Heart right ventricle (tissue), 16 donors: Measurements from ENCODE around the gene TBXAS1. TPM values are rescaled to one million over a fixed set of nuclear protein-coding genes. Genes with fewer than 3 reads are reported as not detected.

Source experiments
- ATAC-seq, 8 donors: fragments of 200-7000 bp; cut with Tn5 transposase; one replicate each; pipeline ENCODE4 v1.9.1; 2020; ENCODE audit warnings: mild to moderate bottlenecking in 8 of 8, moderate library complexity in 8 of 8, moderate number of reproducible peaks in 1 of 8
- DNase-seq, 2 donors: peaks; one replicate each; pipeline ENCODE4 v3.0.0-alpha.2; 2020
- H3K27ac ChIP-seq, 10 donors: fragments of 200-600 bp; sonication (generic) in 2 of 10; one replicate each; pipeline versions ENCODE4 v1.5.0 to v1.8.0; 2020 to 2022; ENCODE audit warnings: mild to moderate bottlenecking in 3 of 10
- H3K27me3 ChIP-seq, 7 donors: fragments of 200-600 bp; one replicate each; pipeline ENCODE4 v1.8.0; 2021 to 2022; ENCODE audit warnings: mild to moderate bottlenecking in 2 of 7
- H3K36me3 ChIP-seq, 9 donors: fragments of 200-600 bp; sonication (generic) in 1 of 9; one replicate each; pipeline versions ENCODE4 v1.5.0 to v1.8.0; 2020 to 2022; ENCODE audit warnings: mild to moderate bottlenecking in 2 of 9
- H3K4me1 ChIP-seq, 9 donors: fragments of 200-600 bp; sonication (generic) in 1 of 9; one replicate each; pipeline versions ENCODE4 v1.5.0 to v1.8.0; 2020 to 2022; ENCODE audit warnings: mild to moderate bottlenecking in 4 of 9
- H3K4me3 ChIP-seq, 10 donors: fragments of 200-600 bp; sonication (generic) in 2 of 10; one replicate each; pipeline versions ENCODE4 v1.5.0 to v1.8.0; 2020 to 2022; ENCODE audit warnings: mild to moderate bottlenecking in 7 of 10, moderate library complexity in 2 of 10
- H3K9me3 ChIP-seq, 11 donors: fragments of 200-600 bp in 10 of 11; sonication (generic) in 2 of 11; one replicate each; pipeline versions ENCODE4 v1.5.0 to v1.8.0; 2013 to 2022; ENCODE audit warnings: mild to moderate bottlenecking in 2 of 11, control low read depth in 1 of 11, moderate library complexity in 1 of 11
- WGBS, 2 donors: extraction: QIAGEN DNeasy Blood & Tissue Kit; methylation state at CpG; one replicate each; pipeline ENCODE4 v1.1.7; 2013; ENCODE audit warnings: inconsistent platforms in 1 of 2; 5-methylcytosine and 5-hydroxymethylcytosine counted together
- intact Hi-C, 10 donors: fragments of 100-400 bp; cut with DNase I; formaldehyde crosslinking; loops; one replicate each; pipeline versions ENCODE4 v1.11.1 to v1.14.2; 2022
- polyA plus RNA-seq, 2 donors: library from polyadenylated mRNA; stranded (reverse); fragments of 200-250 nt; gene quantifications; one replicate each; pipeline ENCODE4 v1.2.3, GENCODE V29; 2013
- total RNA-seq, 10 donors: library from RNA; stranded (reverse); fragmentation: NEBNext Ultra II Directional in 3 of 10; extraction: Animal tissue kit (Norgen Biotek cat#: 25700) in 3 of 10; gene quantifications; one replicate each; pipeline versions ENCODE4 v1.2.1 to v1.2.4, GENCODE V29; 2021 to 2023
- TF ChIP-seq, protein P1 (sequence below), 9 donors: fragments of 200-600 bp; sonication (generic) in 2 of 9; IDR thresholded peaks; one replicate each; pipeline versions ENCODE4 v1.5.0 to v1.8.0; 2021 to 2022; ENCODE audit warnings: antibody characterized with exemption in 9 of 9, mild to moderate bottlenecking in 5 of 9, moderate library complexity in 1 of 9
- donor health status: Arrhythmogenic right ventricular cardiomyopathy.
- donor health status: ischemic (EF 13 %, LVEDD 7.1; RV severe dilation, severe dysfunction).
- donor health status: healthy with polysubstance abuse.
- donor health status: DM: no; HTN: yes; CAD: no.
- donor health status: DM: no; HTN: no; CAD: no.
- donor health status: ischemic (EF 25% LVEDD 6.9; RV normal size, moderate dysfunction).
- donor health status: ischemic (EF 25% LVEDD 5.7; RV mildly dilated, moderate dysfunction).
- donor health status: healthy.
- donor health status: DM: yes; HTN: yes; CAD: no.
- donor health status: Ischemic cardiomyopathy.
- donor health status: ischemic (EF 35%, LVEDD 5.7; RV mildly dilated, moderate dysfunction).
- donor health status: nonischemic (EF 11% LVEDD 7.7; RV severe dilation, severe dysfunction).
- donor health status: DM: yes; HTN: yes; CAD: no.
- donor health status: PGD.
- donor health status: ischemic (EF 29% LVEDD 5.4; RV normal size, mild dysfunction).
- donor health status: nonischemic (EF 23%, LVEDD 6.1; RV moderate dilation, normal function).

The TBXAS1 gene
- total and polyA plus RNA-seq, 12 donors = 1.7 to 17.7 (median 3.7) TPM

DNA sequence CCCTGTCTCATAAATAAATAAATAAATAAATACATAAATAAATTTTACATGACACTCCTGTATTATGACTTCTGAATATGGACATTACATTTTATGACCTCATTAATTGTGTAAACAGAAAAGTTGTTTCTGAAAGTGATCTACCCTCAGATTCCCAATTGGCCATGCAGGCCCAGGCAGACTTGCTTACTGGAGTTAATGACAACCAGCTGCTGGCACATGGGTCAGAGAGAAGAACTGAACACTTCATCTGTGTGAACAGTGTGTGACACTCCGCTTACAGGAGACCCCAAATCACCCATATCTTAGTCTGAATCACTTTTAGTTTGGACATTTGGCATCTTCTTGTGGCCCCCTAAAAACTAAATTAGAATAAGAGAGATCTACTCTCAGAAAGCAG is 202.3 kb downstream of the TBXAS1 start:
- H3K27ac ChIP-seq = no peak overlapping the region
- H3K4me1 ChIP-seq = peaks cover 0 to 9% (median 3%) of the 10 kb centered on the region in 9 donors
- no peaks in the 10 kb centered on the region for H3K9me3 ChIP-seq
- 94 to 100% methylated on average over 1 of the region's 1 CpG for WGBS, 2 donors
- H3K36me3 ChIP-seq = peaks cover 0 to 94% (median 14%) of the 10 kb centered on the region in 9 donors
- TF ChIP-seq, protein P1, sequence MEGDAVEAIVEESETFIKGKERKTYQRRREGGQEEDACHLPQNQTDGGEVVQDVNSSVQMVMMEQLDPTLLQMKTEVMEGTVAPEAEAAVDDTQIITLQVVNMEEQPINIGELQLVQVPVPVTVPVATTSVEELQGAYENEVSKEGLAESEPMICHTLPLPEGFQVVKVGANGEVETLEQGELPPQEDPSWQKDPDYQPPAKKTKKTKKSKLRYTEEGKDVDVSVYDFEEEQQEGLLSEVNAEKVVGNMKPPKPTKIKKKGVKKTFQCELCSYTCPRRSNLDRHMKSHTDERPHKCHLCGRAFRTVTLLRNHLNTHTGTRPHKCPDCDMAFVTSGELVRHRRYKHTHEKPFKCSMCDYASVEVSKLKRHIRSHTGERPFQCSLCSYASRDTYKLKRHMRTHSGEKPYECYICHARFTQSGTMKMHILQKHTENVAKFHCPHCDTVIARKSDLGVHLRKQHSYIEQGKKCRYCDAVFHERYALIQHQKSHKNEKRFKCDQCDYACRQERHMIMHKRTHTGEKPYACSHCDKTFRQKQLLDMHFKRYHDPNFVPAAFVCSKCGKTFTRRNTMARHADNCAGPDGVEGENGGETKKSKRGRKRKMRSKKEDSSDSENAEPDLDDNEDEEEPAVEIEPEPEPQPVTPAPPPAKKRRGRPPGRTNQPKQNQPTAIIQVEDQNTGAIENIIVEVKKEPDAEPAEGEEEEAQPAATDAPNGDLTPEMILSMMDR (IDR thresholded peaks at IDR 0.05) = no peak
- no peaks in the 10 kb centered on the region for H3K27me3 ChIP-seq
- intact Hi-C loops = no loop called here
- DNase-seq (no peak), ATAC-seq (no peak)
- H3K4me3 ChIP-seq = no peak overlapping the region

DNA sequence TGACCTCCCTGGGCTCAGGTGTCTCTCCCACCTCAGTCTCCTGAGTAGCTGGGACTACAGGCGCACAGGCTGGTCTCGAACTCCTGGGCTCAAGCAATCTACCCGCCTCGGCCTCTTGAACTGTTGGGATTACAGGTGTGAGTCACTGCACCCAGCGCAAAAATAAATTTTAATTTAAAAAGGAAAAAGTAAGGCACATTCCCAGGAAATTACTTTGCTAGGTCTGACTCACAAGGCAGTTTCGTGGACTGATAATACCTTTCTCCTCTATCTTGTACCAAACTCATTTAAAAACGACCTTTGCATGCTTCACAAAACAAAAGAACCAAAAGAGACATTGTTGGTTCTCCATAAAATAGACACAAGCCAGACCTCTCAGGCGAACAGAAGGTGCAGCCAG is 204.0 kb downstream of the TBXAS1 start:
- DNase-seq (no peak), ATAC-seq (no peak)
- intact Hi-C loops = no loop called here
- Histone ChIP-seq H3K27me3 (no peaks in the 10 kb centered on the region), H3K4me1 (peaks cover 0 to 17% (median 4%) of the 10 kb centered on the region in 9 donors), H3K36me3 (peaks cover 0 to 94% (median 12%) of the 10 kb centered on the region in 9 donors), H3K9me3 (no peaks in the 10 kb centered on the region), H3K27ac (no peak overlapping the region), H3K4me3 (no peak overlapping the region)
- TF ChIP-seq, protein P1 (IDR thresholded peaks at IDR 0.05) = no peak
- WGBS, 2 donors = 93 to 95% methylated on average over 8 of the region's 8 CpGs

DNA sequence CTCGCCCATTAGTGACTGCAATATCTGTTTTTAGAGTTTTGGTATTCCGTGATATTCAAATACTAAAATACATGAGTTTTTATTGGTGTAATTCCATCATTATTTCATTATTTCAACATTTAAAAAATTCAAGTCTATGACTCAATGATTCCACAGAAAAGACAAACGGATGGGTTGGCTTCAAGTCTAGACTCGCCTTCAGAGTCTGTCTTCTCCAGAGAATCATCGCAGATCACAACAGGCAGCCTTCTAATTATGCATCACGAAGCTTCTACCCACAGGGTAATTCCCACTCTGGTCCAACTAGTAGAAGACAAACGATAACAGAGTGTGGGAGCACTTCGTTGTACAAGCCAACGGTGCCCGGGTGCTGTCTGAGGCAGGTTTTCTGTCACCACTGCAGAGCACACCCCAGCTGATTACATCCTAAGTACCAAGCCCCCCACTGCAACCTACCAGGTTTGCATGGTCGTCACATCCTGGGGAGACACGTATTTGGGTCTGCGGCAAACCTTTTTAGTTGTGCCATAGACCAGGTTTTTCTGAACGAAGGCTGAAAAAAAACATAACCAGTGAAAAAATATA is 204.8 kb downstream of the TBXAS1 start:
- H3K9me3 ChIP-seq = no peaks in the 10 kb centered on the region
- no peak overlapping the region for H3K4me3 ChIP-seq
- H3K36me3 ChIP-seq = peaks cover 0 to 94% (median 14%) of the 10 kb centered on the region in 9 donors
- intact Hi-C loops = no loop called here
- no peaks in the 10 kb centered on the region for H3K27me3 ChIP-seq
- H3K27ac ChIP-seq = no peak overlapping the region
- TF ChIP-seq, protein P1 (IDR thresholded peaks at IDR 0.05) = no peak
- no peak for DNase-seq
- peaks cover 0 to 18% (median 4%) of the 10 kb centered on the region in 9 donors for H3K4me1 ChIP-seq
- no peak for ATAC-seq
- 95 to 96% methylated on average over 14 of the region's 14 CpGs for WGBS, 2 donors

DNA sequence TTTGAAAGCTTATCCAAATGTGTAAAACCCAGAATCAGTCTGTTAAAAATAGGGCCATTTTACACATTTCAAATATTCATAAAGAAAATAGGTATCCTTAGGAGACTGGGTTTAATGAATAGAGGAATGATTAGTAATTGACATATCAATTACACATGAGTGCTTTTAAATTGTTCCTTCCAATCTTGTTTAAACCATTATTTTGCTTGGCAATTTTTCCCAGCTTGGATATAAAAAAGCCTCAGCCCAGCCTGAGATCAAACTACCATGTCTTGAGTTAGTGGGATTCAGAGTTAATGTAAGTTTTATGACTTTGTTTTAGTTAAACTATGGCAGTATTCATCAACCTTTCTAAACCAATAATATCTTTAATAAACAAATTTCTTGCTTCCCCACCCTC is 205.4 kb downstream of the TBXAS1 start:
- H3K36me3 ChIP-seq = peaks cover 0 to 93% (median 14%) of the 10 kb centered on the region in 9 donors
- TF ChIP-seq, protein P1 (IDR thresholded peaks at IDR 0.05) = no peak
- H3K27me3 ChIP-seq = no peaks in the 10 kb centered on the region
- no peaks in the 10 kb centered on the region for H3K9me3 ChIP-seq
- peaks cover 0 to 24% (median 6%) of the 10 kb centered on the region in 9 donors for H3K4me1 ChIP-seq
- no peak overlapping the region for H3K4me3 ChIP-seq
- intact Hi-C loops = no loop called here
- DNase-seq (no peak), ATAC-seq (no peak)
- no peak overlapping the region for H3K27ac ChIP-seq
